Naive thymus-derived CD4-positive, alpha-beta T cell (primary cell): ENCODE measurements around the gene PTGDR2. TPM values are rescaled to one million over a fixed set of nuclear protein-coding genes. Genes with fewer than 3 reads are reported as not detected.

ENCODE experiments used
- ATAC-seq: fragments of 150-1000 bp; cut with Tn5 transposase; 2 replicates; pipeline ENCODE4 v1.10.0; 2021; ENCODE audit warnings: mild to moderate bottlenecking, moderate library complexity
- CTCF ChIA-PET: fragments of 350-600 bp; sonication (Branson Sonifier 250); formaldehyde crosslinking; loops from one replicate; lab custom pipeline; 2021; ENCODE audit warnings: antibody characterized with exemption; lab: Charles Lee
- POLR2A ChIA-PET: fragments of 350-600 bp; sonication (Branson Sonifier 250); formaldehyde crosslinking; loops from one replicate; lab custom pipeline; 2021; ENCODE audit warnings: antibody characterized with exemption, inconsistent platforms; lab: Charles Lee
- DNase-seq, 9 donors: peaks; one replicate each; pipeline versions ENCODE4 v3.0.0 to v3.0.0-alpha.2; 2020 to 2022; ENCODE audit warnings: mixed read lengths in 1 of 9
- H3K27ac ChIP-seq: one replicate; pipeline ENCODE4 v1.7.0; 2013; ENCODE audit warnings: mild to moderate bottlenecking, low read depth, low read length, moderate library complexity
- H3K27me3 ChIP-seq, 2 donors: one replicate each; pipeline ENCODE4 v1.7.0; 2013; ENCODE audit warnings: low read length in 2 of 2, mild to moderate bottlenecking in 2 of 2, moderate library complexity in 2 of 2; ENCODE audit not compliant: control insufficient read depth in 2 of 2, insufficient read depth in 2 of 2
- H3K36me3 ChIP-seq, 3 experiments: 1 replicate in 2 of 3; 2 replicates in 1 of 3; pipeline ENCODE4 v1.7.0; 2013; ENCODE audit warnings: low read length in 3 of 3, mild to moderate bottlenecking in 3 of 3, moderate library complexity in 1 of 3; ENCODE audit not compliant: insufficient read depth in 3 of 3, control insufficient read depth in 2 of 3
- H3K4me1 ChIP-seq, 2 donors: one replicate each; pipeline ENCODE4 v1.7.0; 2013; ENCODE audit warnings: low read length in 2 of 2, mild to moderate bottlenecking in 2 of 2, moderate library complexity in 1 of 2; ENCODE audit not compliant: control insufficient read depth in 2 of 2, insufficient read depth in 2 of 2
- H3K4me3 ChIP-seq: 2 replicates; pipeline ENCODE4 v1.7.0; 2013; ENCODE audit warnings: mild to moderate bottlenecking, low read length
- H3K9me3 ChIP-seq, 3 experiments: 1 replicate in 2 of 3; 2 replicates in 1 of 3; pipeline ENCODE4 v1.7.0; 2013; ENCODE audit warnings: low read length in 3 of 3; ENCODE audit not compliant: control insufficient read depth in 2 of 3
- H3K27ac Mint-ChIP-seq, 9 donors: one replicate each; pipeline ENCODE4 v1.8.0; 2020 to 2022; ENCODE audit warnings: mixed read lengths in 9 of 9, mild to moderate bottlenecking in 8 of 9, moderate library complexity in 5 of 9, inconsistent platforms in 2 of 9
- H3K27me3 Mint-ChIP-seq, 5 donors: one replicate each; pipeline ENCODE4 v1.8.0; 2021 to 2022; ENCODE audit warnings: mixed read lengths in 5 of 5, mild to moderate bottlenecking in 1 of 5
- H3K36me3 Mint-ChIP-seq, 5 donors: one replicate each; pipeline ENCODE4 v1.8.0; 2020 to 2022; ENCODE audit warnings: mixed read lengths in 5 of 5, mild to moderate bottlenecking in 3 of 5, inconsistent platforms in 1 of 5
- H3K4me1 Mint-ChIP-seq, 7 donors: one replicate each; pipeline ENCODE4 v1.8.0; 2020 to 2022; ENCODE audit warnings: mixed read lengths in 7 of 7, mild to moderate bottlenecking in 3 of 7, inconsistent platforms in 1 of 7
- H3K4me3 Mint-ChIP-seq, 10 donors: one replicate each; pipeline ENCODE4 v1.8.0; 2020 to 2022; ENCODE audit warnings: mild to moderate bottlenecking in 10 of 10, mixed read lengths in 10 of 10, moderate library complexity in 6 of 10, inconsistent platforms in 2 of 10
- H3K9me3 Mint-ChIP-seq, 11 donors: one replicate each; pipeline ENCODE4 v1.8.0; 2020 to 2022; ENCODE audit warnings: mixed read lengths in 11 of 11, mild to moderate bottlenecking in 4 of 11, inconsistent platforms in 1 of 11, moderate library complexity in 1 of 11
- intact Hi-C, 2 donors: fragments of 100-400 bp; cut with micrococcal nuclease; formaldehyde crosslinking; loops; one replicate each; pipeline ENCODE4 v1.15.1; 2023
- polyA plus RNA-seq, 2 donors: library from polyadenylated mRNA; unstranded; fragments of 300-500 nt; fragmentation: Illumina TruSeq; gene quantifications; one replicate each; pipeline ENCODE4 v1.2.3, GENCODE V29; 2021
- total RNA-seq, 6 experiments: library from RNA in 5 of 6; stranded (reverse) in 5 of 6; gene quantifications; 1 replicate in 5 of 6; 2 replicates in 1 of 6; pipeline ENCODE4 v1.2.3 and lab custom pipeline; 2021 to 2026

PTGDR2 gene
- total and polyA plus RNA-seq, 7 experiments from 2014 or later: 0.08 to 4.5 (median 0.65) TPM; not detected in 2

GRCh38 chr11:60844045-60844869, 11.5 kb downstream of the PTGDR2 start:
- CTCF ChIA-PET: interaction anchor here (1.3 kb wide), 1 partner anchor 55 kb away, joined by 4 read pairs; no protein-coding TSS in a partner anchor
- H3K27me3 Mint-ChIP-seq: no peaks in the 10 kb centered on the region

GRCh38 chr11:60842668-60843600, 12.8 kb downstream of the PTGDR2 start:
- Histone ChIP-seq H3K4me1 (peaks cover 26 to 35% of the 10 kb centered on the region in 2 donors), H3K4me3 (peak overlapping the region; percentile 93), H3K27me3 (no peaks in the 10 kb centered on the region), H3K36me3 (peaks cover 0 to 13% (median 0%) of the 10 kb centered on the region in 3 experiments), H3K27ac (peak overlapping the region; percentile 78), H3K9me3 (no peaks in the 10 kb centered on the region)
- intact Hi-C loops: loop anchor here (1.0 to 5.0 kb wide), 7 partner anchors 12 to 1279 kb away; partner anchors contain the start of genes PRPF19 (in 2 of the 2), CYB561A3 (in 1 of the 2), INCENP (in 1 of the 2) and SDHAF2 (in 1 of the 2)
- ChIA-PET POLR2A (interaction anchor here (0.8 to 1.2 kb wide), 2 partner anchors 63 to 199 kb away, joined by 3 to 6 read pairs; partner anchors contain the start of gene PRPF19), CTCF (interaction anchor here (1.0 to 1.3 kb wide), 2 partner anchors 12 to 56 kb away, joined by 4 read pairs; no protein-coding TSS in a partner anchor)
- no peaks in the 10 kb centered on the region for H3K27me3 Mint-ChIP-seq
- ATAC-seq (no peak), DNase-seq (peak in 2 of 9 donors; percentile 4 to 42)
- H3K27ac Mint-ChIP-seq: peak overlapping the region; percentile 75 to 99 (median 94)
- H3K36me3 Mint-ChIP-seq: peaks cover 0 to 8% (median 2%) of the 10 kb centered on the region in 5 donors
- H3K4me1 Mint-ChIP-seq: peaks cover 31 to 49% (median 41%) of the 10 kb centered on the region in 7 donors
- peak overlapping the region; percentile 89 to 95 (median 91) for H3K4me3 Mint-ChIP-seq
- H3K9me3 Mint-ChIP-seq: peaks cover 0 to 7% (median 0%) of the 10 kb centered on the region in 11 donors

More at GRCh38 chr11:60844045-60844869, 11.5 kb downstream of the PTGDR2 start:
- no peak for DNase-seq
- no peaks in the 10 kb centered on the region for H3K9me3 ChIP-seq
- H3K36me3 ChIP-seq: peaks cover 0 to 26% (median 1%) of the 10 kb centered on the region in 3 experiments
- H3K4me3 ChIP-seq: peak overlapping the region; percentile 93
- Mint-ChIP-seq H3K36me3 (peaks cover 0 to 8% (median 3%) of the 10 kb centered on the region in 5 donors), H3K4me3 (peak overlapping the region; percentile 89 to 95 (median 91)), H3K9me3 (peaks cover 0 to 7% (median 0%) of the 10 kb centered on the region in 11 donors), H3K4me1 (peaks cover 31 to 49% (median 41%) of the 10 kb centered on the region in 7 donors), H3K27ac (peak overlapping the region; percentile 18 to 94 (median 59))
- POLR2A ChIA-PET: no interaction called here
- no peaks in the 10 kb centered on the region for H3K27me3 ChIP-seq
- H3K4me1 ChIP-seq: peaks cover 26 to 35% of the 10 kb centered on the region in 2 donors
- H3K27ac ChIP-seq: peak overlapping the region; percentile 78
- intact Hi-C loops: loop anchor here (5.0 kb wide), 3 partner anchors 518 to 1278 kb away; partner anchors contain the start of genes CYB561A3 (in 1 of the 2), INCENP (in 1 of the 2), SDHAF2 (in 1 of the 2) and TMEM138 (in 1 of the 2)
- no peak for ATAC-seq

- Mint-ChIP-seq H3K4me1 (peaks cover 31 to 49% (median 44%) of the 10 kb centered on the region in 7 donors), H3K27ac (peak within 1 kb of the TSS; percentile 87 to 99 (median 95)), H3K9me3 (peaks cover 0 to 7% (median 0%) of the 10 kb centered on the region in 11 donors), H3K4me3 (peak within 1 kb of the TSS; percentile 89 to 95 (median 91)), H3K36me3 (peaks cover 0 to 8% (median 2%) of the 10 kb centered on the region in 5 donors), H3K27me3 (peaks cover 0 to 2% (median 0%) of the 10 kb centered on the region in 5 donors)
- DNase-seq (peak; percentile 96 to 100 (median 99)), ATAC-seq (peak; percentile 99)
- Histone ChIP-seq H3K36me3 (peaks cover 0 to 4% (median 0%) of the 10 kb centered on the region in 3 experiments), H3K9me3 (no peaks in the 10 kb centered on the region), H3K4me3 (peak within 1 kb of the TSS; percentile 93), H3K27ac (peak within 1 kb of the TSS; percentile 78), H3K4me1 (peaks cover 26 to 35% of the 10 kb centered on the region in 2 donors), H3K27me3 (no peaks in the 10 kb centered on the region)
- CTCF ChIA-PET: interaction anchor here (1.0 to 1.7 kb wide), 2 partner anchors 11 to 12 kb away, joined by 4 to 10 read pairs; no protein-coding TSS in a partner anchor
- POLR2A ChIA-PET: interaction anchor here (0.8 to 1.2 kb wide), 2 partner anchors 64 to 200 kb away, joined by 3 to 6 read pairs; partner anchors contain the start of gene PRPF19
- intact Hi-C loops: loop anchor here (1.0 to 5.0 kb wide), 12 partner anchors 11 to 1280 kb away; partner anchors contain the start of genes CYB561A3 (in 2 of the 2), PRPF19 (in 2 of the 2), VPS37C (in 2 of the 2) and DDB1 (in 1 of the 2)
Observed at GRCh38 chr11:60841797-60842667, 13.7 kb downstream of the PTGDR2 start, which contains the start of gene CCDC86. TSS of gene CCDC86 (plus strand) at chr11:60842113. CDS start at chr11:60842125, 12 bp downstream.

- no peaks in the 10 kb centered on the region for H3K27me3 ChIP-seq
- H3K27ac ChIP-seq: no peak overlapping the region
- peaks cover 26 to 35% of the 10 kb centered on the region in 2 donors for H3K4me1 ChIP-seq
- H3K4me3 Mint-ChIP-seq: peak overlapping the region; percentile 66 to 95 (median 91)
- intact Hi-C loops: loop anchor here (1.0 to 5.0 kb wide), 8 partner anchors 112 to 1282 kb away; partner anchors contain the start of genes CYB561A3 (in 2 of the 2), DDB1 (in 1 of the 2), INCENP (in 1 of the 2) and SDHAF2 (in 1 of the 2)
- peak overlapping the region; percentile 67 to 99 (median 94) for H3K27ac Mint-ChIP-seq
- peaks cover 0 to 4% (median 0%) of the 10 kb centered on the region in 5 donors for H3K27me3 Mint-ChIP-seq
- DNase-seq (no peak), ATAC-seq (no peak)
- H3K36me3 ChIP-seq: peaks cover 0 to 4% (median 0%) of the 10 kb centered on the region in 3 experiments
- H3K4me3 ChIP-seq: peak overlapping the region; percentile 93
- peaks cover 31 to 49% (median 43%) of the 10 kb centered on the region in 7 donors for H3K4me1 Mint-ChIP-seq
- POLR2A ChIA-PET: interaction anchor here (0.8 to 1.0 kb wide), 3 partner anchors 61 to 272 kb away, joined by 3 to 5 read pairs (median 4); partner anchors contain the start of gene TMEM109
- CTCF ChIA-PET: interaction anchor here (1.7 kb wide), 1 partner anchor 10 kb away, joined by 10 read pairs; no protein-coding TSS in a partner anchor
- peaks cover 0 to 4% (median 2%) of the 10 kb centered on the region in 5 donors for H3K36me3 Mint-ChIP-seq
- no peaks in the 10 kb centered on the region for H3K9me3 ChIP-seq
- peaks cover 0 to 7% (median 0%) of the 10 kb centered on the region in 11 donors for H3K9me3 Mint-ChIP-seq
Observed at GRCh38 chr11:60840470-60841430, 15.0 kb downstream of the PTGDR2 start.
